WTC11 (cell line): Measurements from ENCODE around the gene LAPTM5. TPM values are rescaled to one million over a fixed set of nuclear protein-coding genes. Genes with fewer than 3 reads are reported as not detected.

Source experiments
- ATAC-seq: fragments of 200-7000 bp; cut with Tn5 transposase; 2 replicates; pipeline ENCODE4 v1.10.0; 2021; ENCODE audit warnings: mild to moderate bottlenecking, moderate library complexity
- CTCF ChIA-PET: fragments of 300-600 bp; sonication (Branson Sonifier 250); formaldehyde crosslinking; loops from one replicate; lab custom pipeline; 2021; ENCODE audit warnings: antibody characterized with exemption; lab: Charles Lee
- POLR2A ChIA-PET: fragments of 350-600 bp; sonication (Branson Sonifier 250); formaldehyde crosslinking; loops from one replicate; lab custom pipeline; 2021; ENCODE audit warnings: antibody characterized with exemption; lab: Charles Lee
- DNase-seq: peaks from one replicate; pipeline ENCODE4 v3.0.0; 2021; ENCODE audit warnings: low spot score
- H3K27ac Mint-ChIP-seq: 2 replicates; pipeline ENCODE4 v1.8.0; 2021; ENCODE audit warnings: mixed read lengths
- H3K27me3 Mint-ChIP-seq: 2 replicates; pipeline ENCODE4 v1.8.0; 2021; ENCODE audit warnings: low read depth, mild to moderate bottlenecking, moderate library complexity, mixed read lengths
- H3K36me3 Mint-ChIP-seq: 2 replicates; pipeline ENCODE4 v1.8.0; 2021; ENCODE audit warnings: mixed read lengths
- H3K4me1 Mint-ChIP-seq: 2 replicates; pipeline ENCODE4 v1.8.0; 2022; ENCODE audit warnings: mixed read lengths
- H3K4me3 Mint-ChIP-seq: 2 replicates; pipeline ENCODE4 v1.8.0; 2021; ENCODE audit warnings: mild to moderate bottlenecking, moderate library complexity, mixed read lengths
- H3K9me3 Mint-ChIP-seq: 2 replicates; pipeline ENCODE4 v1.8.0; 2021; ENCODE audit warnings: mixed read lengths
- ATF1 ChIP-seq: sonication (generic); formaldehyde crosslinking; IDR thresholded peaks from 2 replicates; pipeline ENCODE4 v1.8.1; 2023; ENCODE audit warnings: mild to moderate bottlenecking, moderate library complexity, missing genetic modification reagents
- CREM ChIP-seq: sonication (generic); formaldehyde crosslinking; IDR thresholded peaks from 2 replicates; pipeline ENCODE4 v1.8.1; 2022; ENCODE audit warnings: mild to moderate bottlenecking, missing genetic modification reagents, moderate library complexity
- E2F1 ChIP-seq: sonication (generic); formaldehyde crosslinking; IDR thresholded peaks from 2 replicates; pipeline ENCODE4 v1.8.0; 2022; ENCODE audit warnings: mild to moderate bottlenecking, missing genetic modification reagents
- ELF4 ChIP-seq: sonication (generic); formaldehyde crosslinking; IDR thresholded peaks from 2 replicates; pipeline ENCODE4 v1.8.1; 2022; ENCODE audit warnings: low read depth, mild to moderate bottlenecking, moderate library complexity, missing genetic modification reagents
- GABPB1 ChIP-seq: sonication (generic); formaldehyde crosslinking; IDR thresholded peaks from 2 replicates; pipeline ENCODE4 v1.8.1; 2023; ENCODE audit warnings: mild to moderate bottlenecking, missing genetic modification reagents
- HMGXB4 ChIP-seq: sonication (generic); formaldehyde crosslinking; IDR thresholded peaks from 2 replicates; pipeline ENCODE4 v1.8.1; 2023; ENCODE audit warnings: mild to moderate bottlenecking, moderate library complexity, missing genetic modification reagents
- MXD4 ChIP-seq: fragments of 250-450 bp; sonication (Bioruptor Pico); IDR thresholded peaks from 2 replicates; pipeline ENCODE4 v1.8.0; 2021; ENCODE audit warnings: mild to moderate bottlenecking, moderate library complexity, borderline replicate concordance
- NFATC4 ChIP-seq: fragments of 250-450 bp; sonication (Bioruptor Pico); IDR thresholded peaks from 2 replicates; pipeline ENCODE4 v1.9.0; 2021; ENCODE audit warnings: mild to moderate bottlenecking
- PREB ChIP-seq: sonication (generic); formaldehyde crosslinking; IDR thresholded peaks from 2 replicates; pipeline ENCODE4 v1.8.1; 2022; ENCODE audit warnings: mild to moderate bottlenecking, missing genetic modification reagents, moderate library complexity, borderline replicate concordance
- SP1 ChIP-seq: sonication (generic); formaldehyde crosslinking; conservative IDR thresholded peaks from 2 replicates; pipeline ENCODE4 v1.8.1; 2022; ENCODE audit warnings: missing genetic modification reagents
- TCF7 ChIP-seq: sonication (generic); formaldehyde crosslinking; IDR thresholded peaks from 2 replicates; pipeline ENCODE4 v1.8.0; 2022; ENCODE audit warnings: mild to moderate bottlenecking, low read depth, missing genetic modification reagents, moderate library complexity
- TEAD4 ChIP-seq: sonication (generic); formaldehyde crosslinking; IDR thresholded peaks from 2 replicates; pipeline ENCODE4 v1.8.0; 2022; ENCODE audit warnings: mild to moderate bottlenecking, missing genetic modification reagents
- ZNF219 ChIP-seq: sonication (generic); formaldehyde crosslinking; IDR thresholded peaks from 2 replicates; pipeline ENCODE4 v1.8.0; 2023; ENCODE audit warnings: missing genetic modification reagents, mild to moderate bottlenecking, borderline replicate concordance
- ZNF263 ChIP-seq: sonication (generic); formaldehyde crosslinking; IDR thresholded peaks from 2 replicates; pipeline ENCODE4 v1.8.1; 2022; ENCODE audit warnings: low read depth, mild to moderate bottlenecking, moderate library complexity, missing genetic modification reagents
- total RNA-seq: library from RNA; stranded (reverse); gene quantifications from 3 replicates; pipeline ENCODE4 v1.2.3, GENCODE V29; 2021
- TF ChIP-seq, protein P1 (sequence below): sonication (generic); formaldehyde crosslinking; IDR thresholded peaks from 2 replicates; pipeline ENCODE4 v1.8.0; 2022; ENCODE audit warnings: missing genetic modification reagents
- TF ChIP-seq, protein P2 (sequence below): sonication (generic); formaldehyde crosslinking; IDR thresholded peaks from 2 replicates; pipeline ENCODE4 v1.8.1; 2022; ENCODE audit warnings: low read depth, missing genetic modification reagents, borderline replicate concordance

The LAPTM5 gene
- total RNA-seq, 1 experiment from 2014 or later, result 1.3 TPM

- TF ChIP-seq PREB (no peak), GABPB1 (CRISPR knock-in tag) (no peak), ELF4 (CRISPR knock-in tag) (no peak)
These were observed 43.0 kb downstream of the LAPTM5 start (continued) for GRCh38 chr1:30714536-30715090.

GRCh38 chr1:30714025-30714424, 43.5 kb downstream of the LAPTM5 start:
- ChIA-PET POLR2A (no interaction called here), CTCF (interaction anchor here (1.2 to 1.4 kb wide), 2 partner anchors 29 to 334 kb away, joined by 3 read pairs; no protein-coding TSS in a partner anchor)
- TF ChIP-seq CREM (CRISPR knock-in tag), result no peak
- TF ChIP-seq ZNF263 (CRISPR knock-in tag), result no peak
- no peak for TF ChIP-seq TEAD4 (CRISPR knock-in tag)
- TF ChIP-seq, protein P1, sequence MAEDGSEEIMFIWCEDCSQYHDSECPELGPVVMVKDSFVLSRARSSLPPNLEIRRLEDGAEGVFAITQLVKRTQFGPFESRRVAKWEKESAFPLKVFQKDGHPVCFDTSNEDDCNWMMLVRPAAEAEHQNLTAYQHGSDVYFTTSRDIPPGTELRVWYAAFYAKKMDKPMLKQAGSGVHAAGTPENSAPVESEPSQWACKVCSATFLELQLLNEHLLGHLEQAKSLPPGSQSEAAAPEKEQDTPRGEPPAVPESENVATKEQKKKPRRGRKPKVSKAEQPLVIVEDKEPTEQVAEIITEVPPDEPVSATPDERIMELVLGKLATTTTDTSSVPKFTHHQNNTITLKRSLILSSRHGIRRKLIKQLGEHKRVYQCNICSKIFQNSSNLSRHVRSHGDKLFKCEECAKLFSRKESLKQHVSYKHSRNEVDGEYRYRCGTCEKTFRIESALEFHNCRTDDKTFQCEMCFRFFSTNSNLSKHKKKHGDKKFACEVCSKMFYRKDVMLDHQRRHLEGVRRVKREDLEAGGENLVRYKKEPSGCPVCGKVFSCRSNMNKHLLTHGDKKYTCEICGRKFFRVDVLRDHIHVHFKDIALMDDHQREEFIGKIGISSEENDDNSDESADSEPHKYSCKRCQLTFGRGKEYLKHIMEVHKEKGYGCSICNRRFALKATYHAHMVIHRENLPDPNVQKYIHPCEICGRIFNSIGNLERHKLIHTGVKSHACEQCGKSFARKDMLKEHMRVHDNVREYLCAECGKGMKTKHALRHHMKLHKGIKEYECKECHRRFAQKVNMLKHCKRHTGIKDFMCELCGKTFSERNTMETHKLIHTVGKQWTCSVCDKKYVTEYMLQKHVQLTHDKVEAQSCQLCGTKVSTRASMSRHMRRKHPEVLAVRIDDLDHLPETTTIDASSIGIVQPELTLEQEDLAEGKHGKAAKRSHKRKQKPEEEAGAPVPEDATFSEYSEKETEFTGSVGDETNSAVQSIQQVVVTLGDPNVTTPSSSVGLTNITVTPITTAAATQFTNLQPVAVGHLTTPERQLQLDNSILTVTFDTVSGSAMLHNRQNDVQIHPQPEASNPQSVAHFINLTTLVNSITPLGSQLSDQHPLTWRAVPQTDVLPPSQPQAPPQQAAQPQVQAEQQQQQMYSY, result no peak
- TF ChIP-seq, protein P2, sequence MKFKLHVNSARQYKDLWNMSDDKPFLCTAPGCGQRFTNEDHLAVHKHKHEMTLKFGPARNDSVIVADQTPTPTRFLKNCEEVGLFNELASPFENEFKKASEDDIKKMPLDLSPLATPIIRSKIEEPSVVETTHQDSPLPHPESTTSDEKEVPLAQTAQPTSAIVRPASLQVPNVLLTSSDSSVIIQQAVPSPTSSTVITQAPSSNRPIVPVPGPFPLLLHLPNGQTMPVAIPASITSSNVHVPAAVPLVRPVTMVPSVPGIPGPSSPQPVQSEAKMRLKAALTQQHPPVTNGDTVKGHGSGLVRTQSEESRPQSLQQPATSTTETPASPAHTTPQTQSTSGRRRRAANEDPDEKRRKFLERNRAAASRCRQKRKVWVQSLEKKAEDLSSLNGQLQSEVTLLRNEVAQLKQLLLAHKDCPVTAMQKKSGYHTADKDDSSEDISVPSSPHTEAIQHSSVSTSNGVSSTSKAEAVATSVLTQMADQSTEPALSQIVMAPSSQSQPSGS, result no peak
- no peak for TF ChIP-seq E2F1 (CRISPR knock-in tag)
- TF ChIP-seq HMGXB4, result no peak
- TF ChIP-seq ATF1, result no peak
- no peak for TF ChIP-seq MXD4 (CRISPR knock-in tag)
- no peak for TF ChIP-seq NFATC4
- no peak for TF ChIP-seq ELF4 (CRISPR knock-in tag)
- TF ChIP-seq SP1 (CRISPR knock-in tag), result no peak
- no peak for TF ChIP-seq TCF7 (CRISPR knock-in tag)
- TF ChIP-seq ZNF219 (CRISPR knock-in tag), result no peak
- no peak for DNase-seq
- H3K36me3 Mint-ChIP-seq, result peaks cover 8% of the 10 kb centered on the region
- H3K4me3 Mint-ChIP-seq, result no peak overlapping the region
- H3K27me3 Mint-ChIP-seq, result peaks cover 6% of the 10 kb centered on the region
- no peak overlapping the region for H3K27ac Mint-ChIP-seq
- no peak for ATAC-seq
- peaks cover 27% of the 10 kb centered on the region for H3K9me3 Mint-ChIP-seq
- no peaks in the 10 kb centered on the region for H3K4me1 Mint-ChIP-seq
